ENCODE results near the gene DNAJB9.

DNA sequence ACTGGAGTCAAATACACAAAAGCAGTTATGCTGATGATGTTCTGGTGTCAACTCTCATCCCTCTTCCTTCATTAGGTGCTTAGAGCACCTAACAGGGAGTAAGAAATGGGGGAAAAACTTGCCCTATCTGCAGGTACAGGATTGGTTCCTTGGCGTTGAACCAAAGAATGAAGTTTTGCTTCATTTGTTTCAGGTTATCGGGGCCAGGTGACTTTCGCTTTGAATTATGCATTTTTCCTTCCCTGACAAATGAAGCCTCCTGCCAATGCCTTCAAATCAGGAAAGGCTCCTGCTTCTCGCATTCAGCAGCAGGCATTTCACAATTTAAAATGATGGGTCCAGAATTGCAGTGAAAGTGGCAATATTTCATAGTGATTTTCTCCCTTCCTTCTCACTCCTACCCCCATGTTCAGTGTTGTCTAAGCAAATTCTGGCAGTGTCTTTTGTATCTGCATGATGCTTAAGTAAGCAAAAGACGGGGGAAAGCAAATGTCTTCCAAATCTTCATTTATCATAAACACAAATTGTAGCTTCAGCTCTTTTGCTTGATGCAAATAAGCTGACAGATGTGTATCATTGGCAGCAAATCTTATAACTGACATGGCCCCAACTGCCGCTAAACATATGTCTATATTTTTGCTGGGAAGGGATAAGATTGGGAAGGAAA, 29.4 kb downstream of the DNAJB9 start:
- TF ChIP-seq EZH2 (IDR thresholded peaks at IDR 0.05; ENCODE audit: insufficient read depth, poor library complexity, severe bottlenecking) (no peak), EZH2phosphoT487 (IDR thresholded peaks at IDR 0.05; ENCODE audit: insufficient read depth, low read depth) (no peak)

Data from GM23248 (cell line).